ENCODE measurements around the gene CASS4. TPM values are rescaled to one million over a fixed set of nuclear protein-coding genes. Genes with fewer than 3 reads are reported as not detected.

The CASS4 gene
- total RNA-seq, 1 experiment from 2014 or later, result 0.17 TPM

DNA sequence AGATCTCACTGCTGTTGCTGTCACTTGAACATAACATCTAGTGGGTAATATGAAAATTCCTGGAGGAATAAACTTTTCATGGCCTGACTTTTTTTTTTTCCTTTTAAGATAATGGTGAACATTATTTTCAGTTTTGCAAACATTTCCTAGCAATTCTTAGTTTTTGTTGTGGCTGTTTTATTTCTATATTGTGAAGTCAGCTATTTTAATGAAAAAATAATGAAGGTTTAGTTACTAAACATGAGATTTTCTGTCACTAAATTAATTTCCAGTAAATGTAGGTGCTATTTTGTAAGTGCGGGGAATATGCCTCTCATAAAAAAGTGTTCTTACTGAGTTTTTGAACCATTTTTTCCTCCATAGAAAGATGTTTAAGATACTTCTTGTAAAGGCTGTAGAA, 89.1 kb downstream of the CASS4 start:
- POLR2A ChIA-PET, result no interaction called here
- Histone ChIP-seq H3K9me2 (ENCODE audit: insufficient read depth) (no peaks in the 10 kb centered on the region), H3K27me3 (ENCODE audit: insufficient read depth, low read length) (no peaks in the 10 kb centered on the region), H3K4me1 (ENCODE audit: control insufficient read depth in 1 of 2, insufficient read depth in 2 of 2, low read length in 2 of 2) (no peaks in the 10 kb centered on the region), H3K27ac (ENCODE audit: low read depth, low read length) (no peak overlapping the region), H3K9ac (ENCODE audit: low read length) (no peak overlapping the region), H2AFZ (ENCODE audit: low read depth, low read length, poor library complexity, severe bottlenecking) (no peak overlapping the region), H3K79me2 (ENCODE audit: insufficient read depth, low read length) (peaks cover 7% of the 10 kb centered on the region; the same call in 1 of the 2 replicates), H3K36me3 (ENCODE audit: control insufficient read depth in 1 of 2, insufficient read depth in 2 of 2, low read length in 2 of 2) (peaks cover 0 to 3% of the 10 kb centered on the region in 2 experiments; a peak in 1 of 4 replicates), H3K9me3 (ENCODE audit: control insufficient read depth in 1 of 2, insufficient read depth in 1 of 2, low read depth in 1 of 2, low read length in 2 of 2) (no peaks in the 10 kb centered on the region), H4K20me1 (ENCODE audit: insufficient read depth) (no peaks in the 10 kb centered on the region), H3K4me3 (replicated peaks in 1 of 2; ENCODE audit: low read depth in 1 of 2, low read length in 2 of 2) (no peak overlapping the region), H3K4me2 (ENCODE audit: low read length) (no peak overlapping the region)
- TF ChIP-seq EGR1 (IDR thresholded peaks at IDR 0.05; ENCODE audit: low read depth), result no peak
- no peak for TF ChIP-seq ELF1 (IDR thresholded peaks at IDR 0.05; ENCODE audit: borderline replicate concordance, low read depth)
- TF ChIP-seq, protein P1, sequence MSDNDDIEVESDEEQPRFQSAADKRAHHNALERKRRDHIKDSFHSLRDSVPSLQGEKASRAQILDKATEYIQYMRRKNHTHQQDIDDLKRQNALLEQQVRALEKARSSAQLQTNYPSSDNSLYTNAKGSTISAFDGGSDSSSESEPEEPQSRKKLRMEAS (IDR thresholded peaks at IDR 0.05), result no peak
- TF ChIP-seq SP1 (IDR thresholded peaks at IDR 0.05; ENCODE audit: low read depth), result no peak
- TF ChIP-seq TCF7L2 (IDR thresholded peaks at IDR 0.05; ENCODE audit: borderline replicate concordance, extremely low read depth, insufficient read depth, insufficient read length), result no peak
- TF ChIP-seq, protein P2, sequence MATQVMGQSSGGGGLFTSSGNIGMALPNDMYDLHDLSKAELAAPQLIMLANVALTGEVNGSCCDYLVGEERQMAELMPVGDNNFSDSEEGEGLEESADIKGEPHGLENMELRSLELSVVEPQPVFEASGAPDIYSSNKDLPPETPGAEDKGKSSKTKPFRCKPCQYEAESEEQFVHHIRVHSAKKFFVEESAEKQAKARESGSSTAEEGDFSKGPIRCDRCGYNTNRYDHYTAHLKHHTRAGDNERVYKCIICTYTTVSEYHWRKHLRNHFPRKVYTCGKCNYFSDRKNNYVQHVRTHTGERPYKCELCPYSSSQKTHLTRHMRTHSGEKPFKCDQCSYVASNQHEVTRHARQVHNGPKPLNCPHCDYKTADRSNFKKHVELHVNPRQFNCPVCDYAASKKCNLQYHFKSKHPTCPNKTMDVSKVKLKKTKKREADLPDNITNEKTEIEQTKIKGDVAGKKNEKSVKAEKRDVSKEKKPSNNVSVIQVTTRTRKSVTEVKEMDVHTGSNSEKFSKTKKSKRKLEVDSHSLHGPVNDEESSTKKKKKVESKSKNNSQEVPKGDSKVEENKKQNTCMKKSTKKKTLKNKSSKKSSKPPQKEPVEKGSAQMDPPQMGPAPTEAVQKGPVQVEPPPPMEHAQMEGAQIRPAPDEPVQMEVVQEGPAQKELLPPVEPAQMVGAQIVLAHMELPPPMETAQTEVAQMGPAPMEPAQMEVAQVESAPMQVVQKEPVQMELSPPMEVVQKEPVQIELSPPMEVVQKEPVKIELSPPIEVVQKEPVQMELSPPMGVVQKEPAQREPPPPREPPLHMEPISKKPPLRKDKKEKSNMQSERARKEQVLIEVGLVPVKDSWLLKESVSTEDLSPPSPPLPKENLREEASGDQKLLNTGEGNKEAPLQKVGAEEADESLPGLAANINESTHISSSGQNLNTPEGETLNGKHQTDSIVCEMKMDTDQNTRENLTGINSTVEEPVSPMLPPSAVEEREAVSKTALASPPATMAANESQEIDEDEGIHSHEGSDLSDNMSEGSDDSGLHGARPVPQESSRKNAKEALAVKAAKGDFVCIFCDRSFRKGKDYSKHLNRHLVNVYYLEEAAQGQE (IDR thresholded peaks at IDR 0.05; ENCODE audit: low read depth), result no peak
- TF ChIP-seq FOSL1 (IDR thresholded peaks at IDR 0.05; ENCODE audit: low read depth), result no peak
- no peak for TF ChIP-seq POLR2AphosphoS5 (IDR thresholded peaks at IDR 0.05; ENCODE audit: low read depth, low read length)
- no peak for TF ChIP-seq YY1 (IDR thresholded peaks at IDR 0.05; ENCODE audit: extremely low read depth, insufficient replicate concordance, low read depth, low read length)
- TF ChIP-seq, protein P3, sequence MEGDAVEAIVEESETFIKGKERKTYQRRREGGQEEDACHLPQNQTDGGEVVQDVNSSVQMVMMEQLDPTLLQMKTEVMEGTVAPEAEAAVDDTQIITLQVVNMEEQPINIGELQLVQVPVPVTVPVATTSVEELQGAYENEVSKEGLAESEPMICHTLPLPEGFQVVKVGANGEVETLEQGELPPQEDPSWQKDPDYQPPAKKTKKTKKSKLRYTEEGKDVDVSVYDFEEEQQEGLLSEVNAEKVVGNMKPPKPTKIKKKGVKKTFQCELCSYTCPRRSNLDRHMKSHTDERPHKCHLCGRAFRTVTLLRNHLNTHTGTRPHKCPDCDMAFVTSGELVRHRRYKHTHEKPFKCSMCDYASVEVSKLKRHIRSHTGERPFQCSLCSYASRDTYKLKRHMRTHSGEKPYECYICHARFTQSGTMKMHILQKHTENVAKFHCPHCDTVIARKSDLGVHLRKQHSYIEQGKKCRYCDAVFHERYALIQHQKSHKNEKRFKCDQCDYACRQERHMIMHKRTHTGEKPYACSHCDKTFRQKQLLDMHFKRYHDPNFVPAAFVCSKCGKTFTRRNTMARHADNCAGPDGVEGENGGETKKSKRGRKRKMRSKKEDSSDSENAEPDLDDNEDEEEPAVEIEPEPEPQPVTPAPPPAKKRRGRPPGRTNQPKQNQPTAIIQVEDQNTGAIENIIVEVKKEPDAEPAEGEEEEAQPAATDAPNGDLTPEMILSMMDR (IDR thresholded peaks at IDR 0.05 in 2 of 3, conservative IDR thresholded peaks at IDR 0.05 in 1 of 3; ENCODE audit: borderline replicate concordance in 1 of 3, insufficient read depth in 1 of 3, low read depth in 2 of 3, low read length in 2 of 3), result no peak
- TF ChIP-seq SRF (IDR thresholded peaks at IDR 0.05; ENCODE audit: low read depth), result no peak
- TF ChIP-seq JUND (IDR thresholded peaks at IDR 0.05), result no peak
- TF ChIP-seq RAD21 (IDR thresholded peaks at IDR 0.05; ENCODE audit: low read depth), result no peak
- TF ChIP-seq, protein P4, sequence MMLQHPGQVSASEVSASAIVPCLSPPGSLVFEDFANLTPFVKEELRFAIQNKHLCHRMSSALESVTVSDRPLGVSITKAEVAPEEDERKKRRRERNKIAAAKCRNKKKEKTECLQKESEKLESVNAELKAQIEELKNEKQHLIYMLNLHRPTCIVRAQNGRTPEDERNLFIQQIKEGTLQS (IDR thresholded peaks at IDR 0.05), result no peak
- TF ChIP-seq SIN3A (IDR thresholded peaks at IDR 0.05; ENCODE audit: low read depth), result no peak
- no peak for TF ChIP-seq CBX3 (IDR thresholded peaks at IDR 0.05; ENCODE audit: low read depth)
- TF ChIP-seq EZH2 (IDR thresholded peaks at IDR 0.05), result no peak
- ATAC-seq (no peak), DNase-seq (ENCODE audit: low read depth, low spot score) (no peak)
- RAD21 ChIA-PET (ENCODE audit: low non-redundant PET in 1 of 2, low total read pairs in 2 of 2, uncharacterized antibody in 2 of 2, unreplicated experiment in 2 of 2), result no interaction called here
- intact Hi-C loops (cut with micrococcal nuclease), result no loop called here
- CTCF ChIA-PET, result no interaction called here
- no TSS peak for BruUV-seq (replicated peaks)

Data from HCT116 (cell line).